Measurements from ENCODE around the gene SLCO3A1.

DNA sequence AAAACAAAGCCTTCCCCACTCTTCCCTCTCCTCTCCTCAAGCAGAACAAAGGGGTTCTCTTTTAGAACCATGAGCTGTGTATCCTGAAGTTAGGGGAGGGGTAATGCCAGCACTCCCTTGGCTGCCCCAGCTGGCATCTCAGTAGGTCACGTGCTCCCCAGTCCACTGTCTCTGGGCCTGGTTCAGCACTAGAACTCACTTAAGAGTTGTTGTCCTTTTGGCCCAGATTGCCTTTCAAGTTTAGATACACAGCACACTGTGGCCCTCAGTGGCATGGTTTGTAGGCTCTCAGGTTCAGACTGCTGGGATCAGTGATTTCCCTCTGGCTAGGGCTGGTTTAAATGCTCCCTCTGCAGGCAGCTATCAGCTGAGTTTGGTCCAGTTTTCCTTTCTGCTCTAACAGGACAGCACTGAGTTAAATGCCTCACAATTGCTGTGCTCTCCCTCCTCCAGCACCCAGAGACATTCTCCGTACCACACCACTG, 351.8 kb downstream of the SLCO3A1 start:
- TF ChIP-seq, protein P1, sequence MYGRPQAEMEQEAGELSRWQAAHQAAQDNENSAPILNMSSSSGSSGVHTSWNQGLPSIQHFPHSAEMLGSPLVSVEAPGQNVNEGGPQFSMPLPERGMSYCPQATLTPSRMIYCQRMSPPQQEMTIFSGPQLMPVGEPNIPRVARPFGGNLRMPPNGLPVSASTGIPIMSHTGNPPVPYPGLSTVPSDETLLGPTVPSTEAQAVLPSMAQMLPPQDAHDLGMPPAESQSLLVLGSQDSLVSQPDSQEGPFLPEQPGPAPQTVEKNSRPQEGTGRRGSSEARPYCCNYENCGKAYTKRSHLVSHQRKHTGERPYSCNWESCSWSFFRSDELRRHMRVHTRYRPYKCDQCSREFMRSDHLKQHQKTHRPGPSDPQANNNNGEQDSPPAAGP (tag by site-specific recombination; IDR thresholded peaks at IDR 0.05) = no peak
- TF ChIP-seq HOXA7 (CRISPR knock-in tag; IDR thresholded peaks at IDR 0.05; ENCODE audit: borderline replicate concordance) (no peak), ZNF629 (tag by site-specific recombination; IDR thresholded peaks at IDR 0.05) (no peak), ZSCAN30 (tag by site-specific recombination; IDR thresholded peaks at IDR 0.05) (no peak)
- TF ChIP-seq, protein P2, sequence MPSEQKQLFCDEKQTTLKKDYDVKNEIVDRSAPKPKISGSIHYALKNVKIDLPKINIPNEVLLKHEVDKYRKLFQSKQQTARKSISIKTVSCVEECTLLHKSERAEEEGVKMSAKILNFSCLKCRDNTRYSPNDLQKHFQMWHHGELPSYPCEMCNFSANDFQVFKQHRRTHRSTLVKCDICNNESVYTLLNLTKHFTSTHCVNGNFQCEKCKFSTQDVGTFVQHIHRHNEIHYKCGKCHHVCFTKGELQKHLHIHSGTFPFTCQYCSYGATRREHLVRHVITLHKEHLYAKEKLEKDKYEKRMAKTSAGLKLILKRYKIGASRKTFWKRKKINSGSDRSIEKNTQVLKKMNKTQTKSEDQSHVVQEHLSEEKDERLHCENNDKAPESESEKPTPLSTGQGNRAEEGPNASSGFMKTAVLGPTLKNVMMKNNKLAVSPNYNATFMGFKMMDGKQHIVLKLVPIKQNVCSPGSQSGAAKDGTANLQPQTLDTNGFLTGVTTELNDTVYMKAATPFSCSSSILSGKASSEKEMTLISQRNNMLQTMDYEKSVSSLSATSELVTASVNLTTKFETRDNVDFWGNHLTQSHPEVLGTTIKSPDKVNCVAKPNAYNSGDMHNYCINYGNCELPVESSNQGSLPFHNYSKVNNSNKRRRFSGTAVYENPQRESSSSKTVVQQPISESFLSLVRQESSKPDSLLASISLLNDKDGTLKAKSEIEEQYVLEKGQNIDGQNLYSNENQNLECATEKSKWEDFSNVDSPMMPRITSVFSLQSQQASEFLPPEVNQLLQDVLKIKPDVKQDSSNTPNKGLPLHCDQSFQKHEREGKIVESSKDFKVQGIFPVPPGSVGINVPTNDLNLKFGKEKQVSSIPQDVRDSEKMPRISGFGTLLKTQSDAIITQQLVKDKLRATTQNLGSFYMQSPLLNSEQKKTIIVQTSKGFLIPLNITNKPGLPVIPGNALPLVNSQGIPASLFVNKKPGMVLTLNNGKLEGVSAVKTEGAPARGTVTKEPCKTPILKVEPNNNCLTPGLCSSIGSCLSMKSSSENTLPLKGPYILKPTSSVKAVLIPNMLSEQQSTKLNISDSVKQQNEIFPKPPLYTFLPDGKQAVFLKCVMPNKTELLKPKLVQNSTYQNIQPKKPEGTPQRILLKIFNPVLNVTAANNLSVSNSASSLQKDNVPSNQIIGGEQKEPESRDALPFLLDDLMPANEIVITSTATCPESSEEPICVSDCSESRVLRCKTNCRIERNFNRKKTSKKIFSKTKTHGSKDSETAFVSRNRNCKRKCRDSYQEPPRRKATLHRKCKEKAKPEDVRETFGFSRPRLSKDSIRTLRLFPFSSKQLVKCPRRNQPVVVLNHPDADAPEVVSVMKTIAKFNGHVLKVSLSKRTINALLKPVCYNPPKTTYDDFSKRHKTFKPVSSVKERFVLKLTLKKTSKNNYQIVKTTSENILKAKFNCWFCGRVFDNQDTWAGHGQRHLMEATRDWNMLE (tag by site-specific recombination; conservative IDR thresholded peaks at IDR 0.05; ENCODE audit: low read depth) = no peak
- TF ChIP-seq, protein P3, sequence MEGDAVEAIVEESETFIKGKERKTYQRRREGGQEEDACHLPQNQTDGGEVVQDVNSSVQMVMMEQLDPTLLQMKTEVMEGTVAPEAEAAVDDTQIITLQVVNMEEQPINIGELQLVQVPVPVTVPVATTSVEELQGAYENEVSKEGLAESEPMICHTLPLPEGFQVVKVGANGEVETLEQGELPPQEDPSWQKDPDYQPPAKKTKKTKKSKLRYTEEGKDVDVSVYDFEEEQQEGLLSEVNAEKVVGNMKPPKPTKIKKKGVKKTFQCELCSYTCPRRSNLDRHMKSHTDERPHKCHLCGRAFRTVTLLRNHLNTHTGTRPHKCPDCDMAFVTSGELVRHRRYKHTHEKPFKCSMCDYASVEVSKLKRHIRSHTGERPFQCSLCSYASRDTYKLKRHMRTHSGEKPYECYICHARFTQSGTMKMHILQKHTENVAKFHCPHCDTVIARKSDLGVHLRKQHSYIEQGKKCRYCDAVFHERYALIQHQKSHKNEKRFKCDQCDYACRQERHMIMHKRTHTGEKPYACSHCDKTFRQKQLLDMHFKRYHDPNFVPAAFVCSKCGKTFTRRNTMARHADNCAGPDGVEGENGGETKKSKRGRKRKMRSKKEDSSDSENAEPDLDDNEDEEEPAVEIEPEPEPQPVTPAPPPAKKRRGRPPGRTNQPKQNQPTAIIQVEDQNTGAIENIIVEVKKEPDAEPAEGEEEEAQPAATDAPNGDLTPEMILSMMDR (tag by site-specific recombination; IDR thresholded peaks at IDR 0.05) = peak; percentile 34; the same call in 1 of the 2 replicates
- TF ChIP-seq, protein P4, sequence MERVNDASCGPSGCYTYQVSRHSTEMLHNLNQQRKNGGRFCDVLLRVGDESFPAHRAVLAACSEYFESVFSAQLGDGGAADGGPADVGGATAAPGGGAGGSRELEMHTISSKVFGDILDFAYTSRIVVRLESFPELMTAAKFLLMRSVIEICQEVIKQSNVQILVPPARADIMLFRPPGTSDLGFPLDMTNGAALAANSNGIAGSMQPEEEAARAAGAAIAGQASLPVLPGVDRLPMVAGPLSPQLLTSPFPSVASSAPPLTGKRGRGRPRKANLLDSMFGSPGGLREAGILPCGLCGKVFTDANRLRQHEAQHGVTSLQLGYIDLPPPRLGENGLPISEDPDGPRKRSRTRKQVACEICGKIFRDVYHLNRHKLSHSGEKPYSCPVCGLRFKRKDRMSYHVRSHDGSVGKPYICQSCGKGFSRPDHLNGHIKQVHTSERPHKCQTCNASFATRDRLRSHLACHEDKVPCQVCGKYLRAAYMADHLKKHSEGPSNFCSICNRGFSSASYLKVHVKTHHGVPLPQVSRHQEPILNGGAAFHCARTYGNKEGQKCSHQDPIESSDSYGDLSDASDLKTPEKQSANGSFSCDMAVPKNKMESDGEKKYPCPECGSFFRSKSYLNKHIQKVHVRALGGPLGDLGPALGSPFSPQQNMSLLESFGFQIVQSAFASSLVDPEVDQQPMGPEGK (tag by site-specific recombination; IDR thresholded peaks at IDR 0.05) = no peak
